HAP-1 (cell line): ENCODE data around the gene ZNF423.
A peak's percentile ranks its signal among the peaks of the same experiment; 100 is the strongest.
"Not testable (repeated sequence)": the region's sequence is repeated elsewhere in the genome, so short reads cannot be mapped to it uniquely, and the experiment has no call there.

Experiments
- DNase-seq, 2 experiments: peaks; one replicate each; pipeline ENCODE4 v3.0.0-alpha.2; 2016 to 2020; ENCODE audit warnings: low spot score in 2 of 2
- H3K27me3 ChIP-seq: fragments of 250-450 bp; sonication (Bioruptor Pico); 2 replicates; pipeline ENCODE4 v1.5.1; 2020; ENCODE audit warnings: low read depth, mild to moderate bottlenecking, moderate library complexity
- H3K36me3 ChIP-seq: fragments of 250-450 bp; sonication (Bioruptor Pico); replicated peaks from 2 replicates; pipeline ENCODE4 v1.5.1; 2020; ENCODE audit warnings: mild to moderate bottlenecking
- H3K4me1 ChIP-seq: fragments of 250-450 bp; sonication (Bioruptor Pico); 2 replicates; pipeline ENCODE4 v1.5.1; 2020; ENCODE audit warnings: mild to moderate bottlenecking
- H3K4me3 ChIP-seq: fragments of 250-450 bp; sonication (Bioruptor Pico); 2 replicates; pipeline ENCODE4 v1.5.1; 2020; ENCODE audit warnings: mild to moderate bottlenecking, moderate library complexity
- H3K9me3 ChIP-seq: fragments of 250-450 bp; sonication (Bioruptor Pico); 2 replicates; pipeline ENCODE4 v1.5.1; 2020; ENCODE audit warnings: mild to moderate bottlenecking, moderate library complexity
- in situ Hi-C: fragments of 300-500 bp; cut with MboI; formaldehyde crosslinking; loops from 3 replicates; pipeline ENCODE4 v1.14.3; 2020; ENCODE audit warnings: low sequenced_read_pairs, inconsistent platforms, mixed read lengths

ZNF423 gene

GRCh38 chr16:49695782-49696413 is 160.0 kb downstream of the ZNF423 start:
- no peaks in the 10 kb centered on the region for H3K36me3 ChIP-seq
- no peaks in the 10 kb centered on the region for H3K9me3 ChIP-seq
- no peak for DNase-seq
- no peaks in the 10 kb centered on the region for H3K27me3 ChIP-seq
- H3K4me1 ChIP-seq: peaks cover 37% of the 10 kb centered on the region
- in situ Hi-C loops: no loop called here
- no peak overlapping the region for H3K4me3 ChIP-seq

- Histone ChIP-seq H3K4me3 (no peak overlapping the region), H3K4me1 (peaks cover 14% of the 10 kb centered on the region), H3K27me3 (no peaks in the 10 kb centered on the region), H3K9me3 (no peaks in the 10 kb centered on the region), H3K36me3 (no peaks in the 10 kb centered on the region)
- no peak for DNase-seq
- in situ Hi-C loops: no loop called here
Observed at GRCh38 chr16:49693445-49693844, 162.5 kb downstream of the ZNF423 start.

GRCh38 chr16:49690778-49691177 is 165.1 kb downstream of the ZNF423 start:
- no peaks in the 10 kb centered on the region for H3K36me3 ChIP-seq
- DNase-seq: no peak
- no peaks in the 10 kb centered on the region for H3K9me3 ChIP-seq
- no peaks in the 10 kb centered on the region for H3K4me1 ChIP-seq
- in situ Hi-C loops: no loop called here
- no peaks in the 10 kb centered on the region for H3K27me3 ChIP-seq
- H3K4me3 ChIP-seq: no peak overlapping the region

- H3K4me1 ChIP-seq: no peaks in the 10 kb centered on the region
- H3K4me3 ChIP-seq: no peak overlapping the region
- in situ Hi-C loops: no loop called here
- peaks cover 2% of the 10 kb centered on the region; the same call in 1 of the 2 replicates for H3K27me3 ChIP-seq
- H3K9me3 ChIP-seq: no peaks in the 10 kb centered on the region
- no peaks in the 10 kb centered on the region for H3K36me3 ChIP-seq
- peak in 1 of 2 experiments; percentile 35 for DNase-seq
Observed at GRCh38 chr16:49688036-49688697, 167.7 kb downstream of the ZNF423 start.

GRCh38 chr16:49687476-49688002 is 168.4 kb downstream of the ZNF423 start:
- H3K36me3 ChIP-seq: no peaks in the 10 kb centered on the region
- H3K9me3 ChIP-seq: no peaks in the 10 kb centered on the region
- peaks cover 2% of the 10 kb centered on the region; the same call in 1 of the 2 replicates for H3K27me3 ChIP-seq
- DNase-seq: no peak
- no peaks in the 10 kb centered on the region for H3K4me1 ChIP-seq
- in situ Hi-C loops: no loop called here
- H3K4me3 ChIP-seq: no peak overlapping the region

GRCh38 chr16:49684696-49685095 is 171.2 kb downstream of the ZNF423 start:
- Histone ChIP-seq H3K27me3 (peaks cover 2% of the 10 kb centered on the region; the same call in 1 of the 2 replicates), H3K9me3 (peaks cover 5% of the 10 kb centered on the region), H3K36me3 (no peaks in the 10 kb centered on the region), H3K4me3 (no peak overlapping the region), H3K4me1 (no peaks in the 10 kb centered on the region)
- in situ Hi-C loops: no loop called here
- no peak for DNase-seq

- Histone ChIP-seq H3K27me3 (peaks cover 2% of the 10 kb centered on the region; the same call in 1 of the 2 replicates), H3K4me1 (no peaks in the 10 kb centered on the region), H3K9me3 (peaks cover 5% of the 10 kb centered on the region), H3K36me3 (no peaks in the 10 kb centered on the region), H3K4me3 (no peak overlapping the region)
- in situ Hi-C loops: no loop called here
- DNase-seq: no peak
Observed at GRCh38 chr16:49682577-49683165, 173.2 kb downstream of the ZNF423 start.

- in situ Hi-C loops: no loop called here
- Histone ChIP-seq H3K4me3 (no peak overlapping the region), H3K4me1 (no peaks in the 10 kb centered on the region), H3K27me3 (peaks cover 2% of the 10 kb centered on the region; the same call in 1 of the 2 replicates), H3K36me3 (no peaks in the 10 kb centered on the region), H3K9me3 (peaks cover 5% of the 10 kb centered on the region)
- no peak for DNase-seq
Observed at GRCh38 chr16:49681217-49681883, 174.6 kb downstream of the ZNF423 start.

GRCh38 chr16:49679095-49679494 is 176.8 kb downstream of the ZNF423 start:
- in situ Hi-C loops: no loop called here
- H3K9me3 ChIP-seq: peaks cover 5% of the 10 kb centered on the region

GRCh38 chr16:49677661-49678060 is 178.3 kb downstream of the ZNF423 start:
- in situ Hi-C loops, H3K36me3 ChIP-seq, H3K4me3 ChIP-seq, H3K4me1 ChIP-seq, DNase-seq, H3K27me3 ChIP-seq, H3K9me3 ChIP-seq: not testable (repeated sequence)

More at GRCh38 chr16:49679095-49679494, 176.8 kb downstream of the ZNF423 start:
- Histone ChIP-seq H3K27me3 (peaks cover 2% of the 10 kb centered on the region; the same call in 1 of the 2 replicates), H3K4me3 (no peak overlapping the region), H3K4me1 (no peaks in the 10 kb centered on the region), H3K36me3 (no peaks in the 10 kb centered on the region)
- DNase-seq: no peak

GRCh38 chr16:49675413-49675812 is 180.5 kb downstream of the ZNF423 start:
- Histone ChIP-seq H3K27me3 (no peaks in the 10 kb centered on the region), H3K36me3 (no peaks in the 10 kb centered on the region), H3K9me3 (peaks cover 3% of the 10 kb centered on the region), H3K4me3 (no peak overlapping the region), H3K4me1 (no peaks in the 10 kb centered on the region)
- in situ Hi-C loops: no loop called here
- no peak for DNase-seq

GRCh38 chr16:49674990-49675389 is 180.9 kb downstream of the ZNF423 start:
- H3K36me3 ChIP-seq: no peaks in the 10 kb centered on the region
- no peak for DNase-seq
- H3K4me3 ChIP-seq: no peak overlapping the region
- H3K9me3 ChIP-seq: no peaks in the 10 kb centered on the region
- H3K27me3 ChIP-seq: no peaks in the 10 kb centered on the region
- in situ Hi-C loops: no loop called here
- no peaks in the 10 kb centered on the region for H3K4me1 ChIP-seq

GRCh38 chr16:49674351-49674851 is 181.5 kb downstream of the ZNF423 start:
- no peak for DNase-seq
- Histone ChIP-seq H3K4me1 (no peaks in the 10 kb centered on the region), H3K4me3 (no peak overlapping the region), H3K36me3 (no peaks in the 10 kb centered on the region), H3K9me3 (no peaks in the 10 kb centered on the region), H3K27me3 (no peaks in the 10 kb centered on the region)
- in situ Hi-C loops: no loop called here
